ENCODE results near the gene SKA1.
A peak's percentile ranks its signal among the peaks of the same experiment; 100 is the strongest.

SKA1 gene

DNA sequence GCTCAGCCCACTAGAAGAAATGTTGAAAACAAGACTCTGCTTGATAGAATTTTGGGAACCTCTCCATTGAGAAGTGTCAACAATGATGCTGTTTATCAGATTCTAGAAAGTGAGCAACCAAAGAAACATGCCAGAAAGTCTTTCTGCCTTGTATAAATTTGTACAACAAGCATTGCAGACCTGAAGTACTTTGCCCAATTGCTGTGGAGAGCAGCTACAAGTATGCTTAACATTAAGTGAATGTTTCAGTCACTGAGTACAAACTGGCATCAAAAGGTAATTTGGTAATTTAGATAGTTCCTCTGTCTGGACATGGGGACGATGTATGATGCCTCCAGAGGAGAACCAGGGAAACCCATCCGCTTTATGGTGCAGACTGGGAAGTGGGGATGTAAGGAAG is 33.4 kb upstream of the SKA1 start:
- H3K79me2 ChIP-seq (ENCODE audit: insufficient read depth, low read depth), result no peaks in the 10 kb centered on the region
- no peaks in the 10 kb centered on the region for H3K27me3 ChIP-seq (ENCODE audit: insufficient read depth, low read depth)
- no peak overlapping the region for H2AFZ ChIP-seq (ENCODE audit: low read depth)
- no peak overlapping the region for H3K27ac ChIP-seq
- H4K20me1 ChIP-seq (ENCODE audit: insufficient read depth), result no peaks in the 10 kb centered on the region
- TF ChIP-seq, protein P1, sequence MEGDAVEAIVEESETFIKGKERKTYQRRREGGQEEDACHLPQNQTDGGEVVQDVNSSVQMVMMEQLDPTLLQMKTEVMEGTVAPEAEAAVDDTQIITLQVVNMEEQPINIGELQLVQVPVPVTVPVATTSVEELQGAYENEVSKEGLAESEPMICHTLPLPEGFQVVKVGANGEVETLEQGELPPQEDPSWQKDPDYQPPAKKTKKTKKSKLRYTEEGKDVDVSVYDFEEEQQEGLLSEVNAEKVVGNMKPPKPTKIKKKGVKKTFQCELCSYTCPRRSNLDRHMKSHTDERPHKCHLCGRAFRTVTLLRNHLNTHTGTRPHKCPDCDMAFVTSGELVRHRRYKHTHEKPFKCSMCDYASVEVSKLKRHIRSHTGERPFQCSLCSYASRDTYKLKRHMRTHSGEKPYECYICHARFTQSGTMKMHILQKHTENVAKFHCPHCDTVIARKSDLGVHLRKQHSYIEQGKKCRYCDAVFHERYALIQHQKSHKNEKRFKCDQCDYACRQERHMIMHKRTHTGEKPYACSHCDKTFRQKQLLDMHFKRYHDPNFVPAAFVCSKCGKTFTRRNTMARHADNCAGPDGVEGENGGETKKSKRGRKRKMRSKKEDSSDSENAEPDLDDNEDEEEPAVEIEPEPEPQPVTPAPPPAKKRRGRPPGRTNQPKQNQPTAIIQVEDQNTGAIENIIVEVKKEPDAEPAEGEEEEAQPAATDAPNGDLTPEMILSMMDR (conservative IDR thresholded peaks at IDR 0.05; ENCODE audit: low read depth, low read length), result no peak
- no peak overlapping the region for H3K9ac ChIP-seq
- no peaks in the 10 kb centered on the region for H3K36me3 ChIP-seq (ENCODE audit: insufficient read depth)
- H3K4me3 ChIP-seq (IDR thresholded peaks at IDR 0.05; ENCODE audit: insufficient read depth, low read depth, low read length), result no peak overlapping the region
- H3K4me2 ChIP-seq, result no peak overlapping the region
- H3K4me1 ChIP-seq (ENCODE audit: low read depth, poor library complexity, severe bottlenecking), result no peaks in the 10 kb centered on the region

DNA sequence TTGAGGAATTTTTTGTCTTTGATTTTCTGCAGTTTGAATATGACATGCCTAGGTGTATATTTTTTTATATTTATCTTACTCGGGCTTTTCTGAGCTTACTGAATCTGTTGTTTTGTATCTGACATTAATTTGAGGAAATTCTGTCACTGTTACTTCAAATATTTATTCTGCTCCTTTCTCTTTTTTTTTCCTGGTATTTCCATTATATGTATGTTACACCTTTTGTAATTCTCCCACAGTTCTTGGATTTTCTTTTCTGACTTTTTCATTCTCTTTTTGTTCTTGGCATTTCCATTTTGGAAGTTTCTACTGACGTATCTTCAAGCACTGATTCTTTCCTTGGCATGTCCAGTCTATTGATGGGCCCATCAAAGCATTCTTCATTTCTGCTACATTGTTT is 24.1 kb upstream of the SKA1 start:
- Histone ChIP-seq H2AFZ (ENCODE audit: low read depth) (no peak overlapping the region), H3K4me1 (ENCODE audit: low read depth, poor library complexity, severe bottlenecking) (no peaks in the 10 kb centered on the region), H3K36me3 (ENCODE audit: insufficient read depth) (no peaks in the 10 kb centered on the region), H3K4me2 (no peak overlapping the region), H4K20me1 (ENCODE audit: insufficient read depth) (no peaks in the 10 kb centered on the region), H3K27me3 (ENCODE audit: insufficient read depth, low read depth) (no peaks in the 10 kb centered on the region), H3K79me2 (ENCODE audit: insufficient read depth, low read depth) (no peaks in the 10 kb centered on the region), H3K4me3 (IDR thresholded peaks at IDR 0.05; ENCODE audit: insufficient read depth, low read depth, low read length) (no peak overlapping the region), H3K9ac (no peak overlapping the region), H3K27ac (no peak overlapping the region)
- TF ChIP-seq, protein P1 (conservative IDR thresholded peaks at IDR 0.05; ENCODE audit: low read depth, low read length), result no peak

DNA sequence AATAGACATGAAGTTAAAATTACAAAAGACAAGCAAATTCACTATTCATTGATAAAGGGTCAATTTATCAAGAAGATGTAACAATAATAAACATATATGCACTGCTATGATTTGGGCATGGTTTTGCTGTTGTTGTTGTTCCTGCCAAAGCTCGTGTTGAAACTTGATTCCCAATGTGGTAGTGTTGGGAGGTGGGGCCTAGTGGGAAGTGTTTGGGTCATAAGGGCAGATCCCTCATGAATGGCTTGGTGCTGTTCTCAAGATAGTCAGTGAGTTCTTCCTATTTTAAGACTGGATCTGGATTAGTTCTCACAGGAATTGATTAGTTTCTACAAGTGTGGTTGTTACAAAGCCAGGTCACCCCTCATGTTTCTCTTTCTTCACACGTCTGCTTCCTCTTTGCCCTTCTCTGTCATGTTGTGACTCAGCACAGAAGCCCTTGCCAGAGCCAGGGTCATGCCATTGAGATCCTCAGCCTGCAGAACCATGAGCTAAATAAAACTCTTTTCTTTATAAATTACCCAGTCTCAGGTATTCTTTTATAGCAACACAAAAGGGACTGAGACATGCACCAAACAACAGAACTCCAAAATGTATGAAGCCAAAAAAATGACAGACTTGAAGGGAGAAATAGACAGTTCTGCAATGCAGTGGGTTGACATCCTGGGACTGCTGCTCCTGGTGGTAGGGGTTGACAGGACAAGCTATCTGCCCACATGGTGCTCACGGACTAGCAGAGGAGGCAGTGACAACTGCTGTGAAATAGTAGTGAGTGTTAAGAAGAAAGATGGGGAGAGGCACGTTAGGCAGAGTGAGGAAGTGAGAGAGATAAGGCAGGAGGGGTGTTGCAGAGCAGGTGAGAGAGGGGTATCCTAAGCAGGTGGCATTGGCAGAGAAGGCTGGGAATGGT is 18.6 kb upstream of the SKA1 start:
- TF ChIP-seq, protein P1 (conservative IDR thresholded peaks at IDR 0.05; ENCODE audit: low read depth, low read length), result no peak
- H3K4me1 ChIP-seq (ENCODE audit: low read depth, poor library complexity, severe bottlenecking), result peaks cover 10% of the 10 kb centered on the region
- no peak overlapping the region for H3K9ac ChIP-seq
- no peaks in the 10 kb centered on the region for H3K27me3 ChIP-seq (ENCODE audit: insufficient read depth, low read depth)
- H2AFZ ChIP-seq (ENCODE audit: low read depth), result peak overlapping the region; percentile 24; the same call in 1 of the 2 replicates
- no peak overlapping the region for H3K4me2 ChIP-seq
- H3K79me2 ChIP-seq (ENCODE audit: insufficient read depth, low read depth), result no peaks in the 10 kb centered on the region
- no peaks in the 10 kb centered on the region for H3K36me3 ChIP-seq (ENCODE audit: insufficient read depth)
- H3K4me3 ChIP-seq (IDR thresholded peaks at IDR 0.05; ENCODE audit: insufficient read depth, low read depth, low read length), result no peak overlapping the region
- no peak overlapping the region for H3K27ac ChIP-seq
- no peaks in the 10 kb centered on the region for H4K20me1 ChIP-seq (ENCODE audit: insufficient read depth)

DNA sequence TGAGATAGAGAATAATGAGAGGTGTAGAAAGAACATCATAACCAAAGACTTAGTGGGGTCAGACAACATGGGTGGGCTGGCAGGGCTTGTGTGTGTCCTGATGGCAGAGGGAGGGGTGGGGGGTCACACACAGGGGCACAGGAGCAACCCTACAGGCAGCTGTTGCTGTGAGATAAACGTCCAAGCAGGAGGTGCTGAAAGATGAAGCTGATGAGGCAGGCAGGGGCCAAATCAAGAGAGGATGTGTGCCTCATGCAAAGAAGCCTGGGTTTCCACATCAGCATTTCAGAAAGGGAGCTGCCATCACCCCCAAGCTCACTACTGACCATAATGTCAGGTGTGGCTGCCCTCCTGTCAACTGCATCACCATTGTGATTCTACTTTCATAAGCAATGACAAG is 16.0 kb upstream of the SKA1 start:
- no peak overlapping the region for H3K4me3 ChIP-seq (IDR thresholded peaks at IDR 0.05; ENCODE audit: insufficient read depth, low read depth, low read length)
- H4K20me1 ChIP-seq (ENCODE audit: insufficient read depth), result no peaks in the 10 kb centered on the region
- TF ChIP-seq, protein P1 (conservative IDR thresholded peaks at IDR 0.05; ENCODE audit: low read depth, low read length), result no peak
- H3K27me3 ChIP-seq (ENCODE audit: insufficient read depth, low read depth), result no peaks in the 10 kb centered on the region
- no peak overlapping the region for H2AFZ ChIP-seq (ENCODE audit: low read depth)
- H3K27ac ChIP-seq, result no peak overlapping the region
- H3K36me3 ChIP-seq (ENCODE audit: insufficient read depth), result no peaks in the 10 kb centered on the region
- H3K9ac ChIP-seq, result no peak overlapping the region
- H3K79me2 ChIP-seq (ENCODE audit: insufficient read depth, low read depth), result no peaks in the 10 kb centered on the region
- H3K4me2 ChIP-seq, result no peak overlapping the region
- peaks cover 10% of the 10 kb centered on the region for H3K4me1 ChIP-seq (ENCODE audit: low read depth, poor library complexity, severe bottlenecking)

All from KMS-11 (cell line).